ENCODE results near the gene DHX29. TPM values are rescaled to one million over a fixed set of nuclear protein-coding genes. Genes with fewer than 3 reads are reported as not detected.
A peak's percentile ranks its signal among the peaks of the same experiment; 100 is the strongest.

DHX29 gene
- total RNA-seq = 10 to 100 TPM; 11.0 to 11.1 TPM

DNA sequence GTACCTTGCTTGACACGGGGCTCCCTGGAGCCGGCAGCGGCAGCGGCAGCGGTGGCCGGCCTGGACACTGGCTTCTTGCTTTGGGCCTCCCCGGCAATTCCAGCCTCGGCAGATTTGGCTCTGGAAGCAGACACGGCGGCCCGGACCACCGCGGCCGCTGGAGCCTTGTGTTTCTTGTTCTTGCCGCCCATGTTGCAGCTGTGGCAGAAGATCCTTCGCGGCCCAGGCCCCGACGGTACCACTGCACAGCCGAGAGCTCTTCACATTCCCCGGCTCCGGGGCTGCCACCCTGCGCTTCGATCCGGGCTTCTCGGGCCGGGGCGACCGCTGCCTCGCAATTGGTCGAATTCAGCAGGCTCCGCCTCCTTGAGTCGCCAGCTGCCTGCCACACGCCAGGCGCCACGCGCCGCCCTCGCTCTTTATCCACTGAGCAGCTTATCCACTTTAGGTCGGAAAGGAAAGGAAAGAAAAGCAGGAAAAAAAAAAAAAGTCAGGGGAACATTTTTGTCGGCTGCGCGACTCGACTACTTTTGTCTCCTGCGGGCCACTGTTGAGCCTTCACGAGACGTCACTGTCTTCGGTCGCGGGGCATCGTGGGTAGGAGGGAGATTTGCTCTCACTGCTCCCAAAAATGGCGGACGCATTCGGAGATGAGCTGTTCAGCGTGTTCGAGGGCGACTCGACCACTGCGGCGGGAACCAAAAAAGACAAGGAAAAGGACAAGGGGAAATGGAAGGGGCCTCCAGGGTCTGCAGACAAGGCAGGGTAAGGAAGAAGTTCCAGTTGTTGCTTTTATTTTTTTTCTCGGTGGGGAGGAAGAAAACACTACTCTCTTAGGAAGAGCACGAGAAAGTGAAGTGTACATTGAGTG is at the start of gene DHX29, which contains the start of gene MTREX:
Gene DHX29 (minus strand): TSS at position 312 of the 871 bp plus-strand sequence. CDS start 121 bp downstream, at position 191.
Gene MTREX (plus strand): TSS at position 607 of the 871 bp plus-strand sequence. CDS start 25 bp downstream, at position 632.
- Mint-ChIP-seq H3K4me3 (no peak within 1 kb of the TSS), H3K9me3 (peaks cover 3% of the 10 kb centered on the region), H3K4me1 (ENCODE audit: low read depth) (peaks cover 33% of the 10 kb centered on the region), H3K36me3 (ENCODE audit: low read depth) (peaks cover 17% of the 10 kb centered on the region), H3K27me3 (ENCODE audit: low read depth) (no peaks in the 10 kb centered on the region), H3K27ac (no peak within 1 kb of the TSS)
- CTCF ChIA-PET = interaction anchor here (0.6 to 1.4 kb wide), 6 partner anchors 10 to 1651 kb away, joined by 3 to 4 read pairs (median 3); no protein-coding TSS in a partner anchor
- peak; percentile 94 for DNase-seq
- intact Hi-C loops (cut with micrococcal nuclease) = loop anchor here (1.0 to 10.0 kb wide), 6 partner anchors 31 to 993 kb away; partner anchors contain the start of gene ARL15

DNA sequence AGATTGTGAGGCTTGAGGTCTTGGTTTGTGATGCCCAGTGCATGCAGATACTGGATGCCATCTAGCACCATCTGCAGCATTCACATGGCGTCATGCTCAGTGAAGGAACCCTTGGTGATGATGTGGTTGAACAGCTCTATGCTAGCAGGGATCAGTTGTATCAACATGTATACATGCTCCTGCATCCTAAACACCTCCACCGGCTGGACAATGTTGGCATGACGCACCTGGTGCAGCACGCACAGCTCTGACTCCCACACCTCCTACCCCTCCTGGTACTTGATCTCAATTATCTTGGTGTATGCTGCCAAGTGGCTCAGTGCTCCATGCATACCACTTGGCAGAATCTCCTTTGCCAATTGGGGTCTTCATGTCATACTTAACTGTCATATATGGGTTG is 49.4 kb upstream of the DHX29 start:
- CTCF ChIA-PET = no interaction called here
- Mint-ChIP-seq H3K27me3 (ENCODE audit: low read depth) (no peaks in the 10 kb centered on the region), H3K36me3 (ENCODE audit: low read depth) (peaks cover 46% of the 10 kb centered on the region), H3K9me3 (no peaks in the 10 kb centered on the region), H3K27ac (no peak overlapping the region), H3K4me3 (no peak overlapping the region), H3K4me1 (ENCODE audit: low read depth) (no peaks in the 10 kb centered on the region)
- intact Hi-C loops (cut with micrococcal nuclease) = no loop called here
- DNase-seq = no peak

GRCh38 chr5:55350754-55351153 is 43.3 kb upstream of the DHX29 start:
- CTCF ChIA-PET = no interaction called here
- Mint-ChIP-seq H3K4me1 (ENCODE audit: low read depth) (peaks cover 9% of the 10 kb centered on the region), H3K27ac (no peak overlapping the region), H3K27me3 (ENCODE audit: low read depth) (no peaks in the 10 kb centered on the region), H3K4me3 (no peak overlapping the region), H3K36me3 (ENCODE audit: low read depth) (peaks cover 50% of the 10 kb centered on the region), H3K9me3 (no peaks in the 10 kb centered on the region)
- no peak for DNase-seq
- intact Hi-C loops (cut with micrococcal nuclease) = no loop called here

GRCh38 chr5:55347786-55348185 is 40.3 kb upstream of the DHX29 start:
- no peak overlapping the region for H3K27ac Mint-ChIP-seq

GRCh38 chr5:55345327-55345726 is 37.8 kb upstream of the DHX29 start:
- H3K4me3 Mint-ChIP-seq = no peak overlapping the region
- peaks cover 7% of the 10 kb centered on the region for H3K4me1 Mint-ChIP-seq (ENCODE audit: low read depth)
- no peak for DNase-seq
- H3K27ac Mint-ChIP-seq = no peak overlapping the region
- H3K27me3 Mint-ChIP-seq (ENCODE audit: low read depth) = no peaks in the 10 kb centered on the region
- no peaks in the 10 kb centered on the region for H3K9me3 Mint-ChIP-seq
- CTCF ChIA-PET = interaction anchor here (0.7 kb wide), 2 partner anchors 23 to 127 kb away, joined by 3 read pairs; no protein-coding TSS in a partner anchor
- intact Hi-C loops (cut with micrococcal nuclease) = no loop called here
- peaks cover 37% of the 10 kb centered on the region for H3K36me3 Mint-ChIP-seq (ENCODE audit: low read depth)

More at GRCh38 chr5:55347786-55348185, 40.3 kb upstream of the DHX29 start:
- Mint-ChIP-seq H3K36me3 (ENCODE audit: low read depth) (peaks cover 47% of the 10 kb centered on the region), H3K4me1 (ENCODE audit: low read depth) (peaks cover 11% of the 10 kb centered on the region), H3K4me3 (no peak overlapping the region), H3K27me3 (ENCODE audit: low read depth) (no peaks in the 10 kb centered on the region), H3K9me3 (no peaks in the 10 kb centered on the region)
- CTCF ChIA-PET = no interaction called here
- intact Hi-C loops (cut with micrococcal nuclease) = no loop called here
- no peak for DNase-seq

DNA sequence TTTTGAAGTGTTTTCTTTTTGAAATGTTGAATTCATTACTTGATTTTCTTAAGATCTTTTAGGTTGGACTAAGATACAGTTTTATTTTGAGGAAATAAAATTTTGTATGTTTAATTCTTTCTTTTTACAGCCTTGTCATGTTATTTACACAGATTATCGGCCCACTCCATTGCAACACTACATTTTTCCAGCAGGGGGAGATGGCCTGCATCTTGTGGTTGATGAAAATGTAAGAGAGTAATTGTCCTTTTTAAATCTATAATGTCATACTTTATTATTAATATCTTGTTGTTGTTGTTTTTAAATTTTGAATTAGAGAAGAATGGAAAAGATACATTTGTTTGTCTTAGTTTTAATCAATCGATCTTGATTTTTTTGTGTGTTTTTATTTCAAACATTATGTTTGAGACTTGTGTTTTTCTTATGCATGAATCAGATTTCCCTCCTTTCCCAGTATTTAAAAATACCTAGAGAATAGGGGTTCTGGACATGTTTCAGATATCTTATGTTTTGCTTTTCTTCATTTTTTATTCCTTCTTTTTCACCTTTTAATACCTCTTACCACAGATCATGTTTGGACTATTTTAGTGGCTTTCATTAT is 37.0 kb upstream of the DHX29 start:
- intact Hi-C loops (cut with micrococcal nuclease) = loop anchor here (1.0 to 5.0 kb wide), 3 partner anchors 172 to 578 kb away; no protein-coding TSS in a partner anchor
- no peaks in the 10 kb centered on the region for H3K27me3 Mint-ChIP-seq (ENCODE audit: low read depth)
- no peaks in the 10 kb centered on the region for H3K9me3 Mint-ChIP-seq
- no peak overlapping the region for H3K27ac Mint-ChIP-seq
- peaks cover 7% of the 10 kb centered on the region for H3K4me1 Mint-ChIP-seq (ENCODE audit: low read depth)
- DNase-seq = peak; percentile 84
- no peak overlapping the region for H3K4me3 Mint-ChIP-seq
- H3K36me3 Mint-ChIP-seq (ENCODE audit: low read depth) = peaks cover 31% of the 10 kb centered on the region
- CTCF ChIA-PET = interaction anchor here (1.1 kb wide), 1 partner anchor 42 kb away, joined by 3 read pairs; no protein-coding TSS in a partner anchor

DNA sequence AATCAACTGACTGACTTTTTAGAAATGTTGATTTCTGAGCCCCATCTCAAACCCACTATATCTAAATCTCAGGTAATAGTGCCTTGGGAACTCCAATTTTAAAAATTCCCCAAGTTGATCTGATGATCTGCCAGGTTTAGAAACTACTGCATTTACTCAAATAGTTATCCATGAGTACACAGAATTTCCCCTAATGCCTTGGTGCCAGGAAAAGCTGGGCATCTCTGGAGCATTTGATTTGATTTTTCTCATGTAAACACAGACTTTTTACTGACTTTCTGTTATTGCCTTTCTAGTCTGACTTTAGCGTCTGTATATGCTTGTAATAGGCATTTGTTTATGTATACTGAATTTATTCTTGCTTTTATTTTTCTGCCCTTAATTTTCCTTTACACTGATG is 36.1 kb upstream of the DHX29 start:
- intact Hi-C loops (cut with micrococcal nuclease) = loop anchor here (1.0 to 5.0 kb wide), 3 partner anchors 171 to 579 kb away; no protein-coding TSS in a partner anchor
- CTCF ChIA-PET = interaction anchor here (0.7 to 2.6 kb wide), 8 partner anchors 9 to 987 kb away, joined by 3 to 14 read pairs (median 3); no protein-coding TSS in a partner anchor
- Mint-ChIP-seq H3K9me3 (no peaks in the 10 kb centered on the region), H3K4me3 (no peak overlapping the region), H3K27me3 (ENCODE audit: low read depth) (no peaks in the 10 kb centered on the region), H3K36me3 (ENCODE audit: low read depth) (peaks cover 30% of the 10 kb centered on the region), H3K27ac (no peak overlapping the region), H3K4me1 (ENCODE audit: low read depth) (peaks cover 16% of the 10 kb centered on the region)
- no peak for DNase-seq

DNA sequence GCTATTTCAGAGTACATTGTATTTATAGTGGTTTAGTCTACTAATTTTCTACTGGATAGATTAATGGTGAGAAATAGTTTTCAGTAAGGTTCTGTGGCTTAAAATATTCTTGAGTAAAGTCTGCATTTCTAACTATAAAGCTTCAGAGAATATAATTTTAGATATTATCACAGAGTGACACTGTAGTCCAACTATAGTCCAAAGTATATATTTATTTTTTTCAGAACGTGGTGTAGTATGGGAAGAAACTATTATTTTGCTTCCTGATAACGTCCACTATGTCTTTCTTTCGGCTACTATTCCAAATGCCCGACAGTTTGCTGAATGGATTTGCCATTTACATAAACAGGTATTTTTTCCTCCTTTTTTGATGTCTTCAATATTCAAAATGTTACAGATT is 35.6 kb upstream of the DHX29 start:
- CTCF ChIA-PET = interaction anchor here (0.7 to 2.6 kb wide), 7 partner anchors 10 to 858 kb away, joined by 3 to 14 read pairs (median 4); no protein-coding TSS in a partner anchor
- peaks cover 32% of the 10 kb centered on the region for H3K36me3 Mint-ChIP-seq (ENCODE audit: low read depth)
- H3K4me3 Mint-ChIP-seq = no peak overlapping the region
- no peak overlapping the region for H3K27ac Mint-ChIP-seq
- intact Hi-C loops (cut with micrococcal nuclease) = loop anchor here (5.0 kb wide), 1 partner anchor 579 kb away; no protein-coding TSS in a partner anchor
- H3K4me1 Mint-ChIP-seq (ENCODE audit: low read depth) = peaks cover 20% of the 10 kb centered on the region
- H3K27me3 Mint-ChIP-seq (ENCODE audit: low read depth) = no peaks in the 10 kb centered on the region
- no peak for DNase-seq
- H3K9me3 Mint-ChIP-seq = no peaks in the 10 kb centered on the region

DNA sequence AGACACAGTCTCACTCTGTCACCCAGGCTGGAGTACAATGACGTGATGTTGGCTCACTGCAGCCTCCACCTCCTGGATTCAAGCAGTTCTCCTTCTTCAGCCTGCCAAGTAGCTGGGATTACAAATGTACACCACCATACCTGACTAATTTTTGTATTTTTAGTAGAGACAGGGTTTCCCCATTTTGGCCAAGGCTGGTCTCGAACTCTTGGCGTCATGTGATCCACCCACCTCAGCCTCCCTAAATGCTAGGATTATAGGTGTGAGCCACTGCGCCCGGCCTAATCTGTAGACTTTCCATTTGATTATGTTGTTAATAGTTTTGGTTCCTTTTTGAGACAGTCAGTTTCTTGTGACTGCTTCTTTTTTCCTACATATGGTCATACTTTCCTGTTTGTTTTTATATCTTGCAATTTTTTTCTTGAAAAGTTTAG is 31.3 kb upstream of the DHX29 start:
- Mint-ChIP-seq H3K27me3 (ENCODE audit: low read depth) (no peaks in the 10 kb centered on the region), H3K4me1 (ENCODE audit: low read depth) (peaks cover 27% of the 10 kb centered on the region), H3K9me3 (no peaks in the 10 kb centered on the region), H3K27ac (peak overlapping the region; percentile 21), H3K4me3 (no peak overlapping the region), H3K36me3 (ENCODE audit: low read depth) (peaks cover 12% of the 10 kb centered on the region)
- CTCF ChIA-PET = interaction anchor here (0.7 kb wide), 1 partner anchor 210 kb away, joined by 3 read pairs; no protein-coding TSS in a partner anchor
- DNase-seq = peak; percentile 76
- intact Hi-C loops (cut with micrococcal nuclease) = loop anchor here (1.0 to 5.0 kb wide), 3 partner anchors 25 to 858 kb away; no protein-coding TSS in a partner anchor

- Mint-ChIP-seq H3K36me3 (ENCODE audit: low read depth) (peaks cover 14% of the 10 kb centered on the region), H3K9me3 (no peaks in the 10 kb centered on the region), H3K4me1 (ENCODE audit: low read depth) (peaks cover 27% of the 10 kb centered on the region), H3K27ac (peak overlapping the region; percentile 8), H3K4me3 (no peak overlapping the region), H3K27me3 (ENCODE audit: low read depth) (no peaks in the 10 kb centered on the region)
- CTCF ChIA-PET = no interaction called here
- DNase-seq = no peak
- intact Hi-C loops (cut with micrococcal nuclease) = loop anchor here (2.0 to 5.0 kb wide), 2 partner anchors 29 to 859 kb away; no protein-coding TSS in a partner anchor
These were observed 30.7 kb upstream of the DHX29 start for GRCh38 chr5:55338092-55338613.

DNA sequence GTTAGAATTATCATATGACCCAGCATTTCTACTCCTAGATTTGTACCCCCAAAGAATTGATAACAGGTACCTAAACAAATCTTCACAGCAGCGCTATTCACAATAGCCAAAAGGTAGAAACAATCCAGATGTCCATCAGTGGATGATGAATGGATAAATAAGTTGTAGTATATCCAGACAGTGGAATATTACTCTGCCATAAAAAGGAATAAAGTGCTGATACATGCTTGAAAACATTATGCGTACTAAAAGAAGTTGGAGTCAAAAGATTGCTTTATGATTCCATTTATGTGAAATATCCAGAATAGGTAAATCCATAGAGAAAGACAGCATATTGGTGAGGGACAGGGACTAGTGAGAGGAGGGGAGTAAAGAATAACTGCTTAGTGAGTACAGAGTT is 26.3 kb upstream of the DHX29 start:
- no peak overlapping the region for H3K4me3 Mint-ChIP-seq
- intact Hi-C loops (cut with micrococcal nuclease) = no loop called here

DNA sequence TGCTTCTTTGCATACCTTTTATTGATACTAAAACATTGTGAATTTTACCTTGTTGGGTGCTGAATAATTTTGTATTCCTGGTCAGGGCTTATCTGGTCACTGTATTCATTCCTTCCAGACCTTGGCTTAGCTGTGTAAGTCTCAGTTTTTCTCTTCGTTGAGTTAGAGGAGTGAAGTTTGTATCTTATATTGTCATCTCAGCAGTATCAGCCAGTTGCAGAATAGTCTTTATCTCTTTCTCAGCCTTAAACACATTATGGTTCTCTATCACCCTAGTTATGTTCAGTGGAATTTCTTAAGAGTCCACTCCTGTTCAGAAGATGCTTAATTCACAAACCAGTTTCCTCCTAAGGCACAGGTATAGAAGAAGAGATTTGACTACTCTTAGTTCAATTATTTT is 25.5 kb upstream of the DHX29 start:
- H3K9me3 Mint-ChIP-seq = no peaks in the 10 kb centered on the region
- no peak overlapping the region for H3K4me3 Mint-ChIP-seq
- intact Hi-C loops (cut with micrococcal nuclease) = no loop called here
- CTCF ChIA-PET = no interaction called here
- no peaks in the 10 kb centered on the region for H3K27me3 Mint-ChIP-seq (ENCODE audit: low read depth)
- peaks cover 42% of the 10 kb centered on the region for H3K36me3 Mint-ChIP-seq (ENCODE audit: low read depth)
- DNase-seq = no peak
- peaks cover 30% of the 10 kb centered on the region for H3K4me1 Mint-ChIP-seq (ENCODE audit: low read depth)
- no peak overlapping the region for H3K27ac Mint-ChIP-seq

More for the DNA sequence above, 26.3 kb upstream of the DHX29 start:
- CTCF ChIA-PET = no interaction called here
- H3K4me1 Mint-ChIP-seq (ENCODE audit: low read depth) = peaks cover 34% of the 10 kb centered on the region
- no peaks in the 10 kb centered on the region for H3K9me3 Mint-ChIP-seq
- no peak for DNase-seq
- H3K27me3 Mint-ChIP-seq (ENCODE audit: low read depth) = no peaks in the 10 kb centered on the region
- peaks cover 39% of the 10 kb centered on the region for H3K36me3 Mint-ChIP-seq (ENCODE audit: low read depth)
- no peak overlapping the region for H3K27ac Mint-ChIP-seq

All from activated naive CD4-positive, alpha-beta T cell treated with anti-CD3 and anti-CD28 coated beads for 36 hours (primary cell).